ENCODE data around the gene RRBP1. TPM values are rescaled to one million over a fixed set of nuclear protein-coding genes. Genes with fewer than 3 reads are reported as not detected.
A peak's percentile ranks its signal among the peaks of the same experiment; 100 is the strongest.

Gene RRBP1
- total and polyA plus RNA-seq, 2 of the 4 experiments (the other 2 are of a cell fraction): 90.2 to 136 TPM

GRCh38 chr20:17681726-17682102 is 328 bp downstream of the RRBP1 start:
- no TSS peak for BruUV-seq (replicated peaks)

More at GRCh38 chr20:17681726-17682102, 328 bp downstream of the RRBP1 start:
- no peak overlapping the region for H3K4me2 ChIP-seq (ENCODE audit: low read depth, low read length)
- ATAC-seq (ENCODE audit: low read depth) (peak; percentile 2), DNase-seq (no peak)
- intact Hi-C loops (cut with micrococcal nuclease) (loop anchor here (1.0 to 5.0 kb wide), 4 partner anchors 71 to 258 kb away; no protein-coding TSS in a partner anchor), dilution Hi-C loops (cut with HindIII; ENCODE audit: low sequenced_read_pairs, unreplicated experiment) (no loop called here), in situ Hi-C loops (cut with MboI; ENCODE audit: low sequenced_read_pairs) (no loop called here)
- peak overlapping the region; percentile 11; the same call in 1 of the 2 replicates for H3K18ac ChIP-seq (ENCODE audit: low read depth, low read length)
- peak overlapping the region; percentile 96 for H3K4me3 ChIP-seq (ENCODE audit: insufficient read depth, low read depth, low read length)
- H3K23ac ChIP-seq (ENCODE audit: low read depth, low read length): no peak overlapping the region
- H3K9me1 ChIP-seq (ENCODE audit: insufficient read depth, low read length): peaks cover 18% of the 10 kb centered on the region
- TF ChIP-seq SMC3 (IDR thresholded peaks at IDR 0.05; ENCODE audit: low read depth, low read length) (no peak), CHD1 (IDR thresholded peaks at IDR 0.05; ENCODE audit: low read depth, low read length) (no peak), POLR2A (IDR thresholded peaks at IDR 0.05; ENCODE audit: low read depth, low read length) (no peak), FOS (IDR thresholded peaks at IDR 0.05; ENCODE audit: low read depth, low read length) (no peak), RAD21 (IDR thresholded peaks at IDR 0.05; ENCODE audit: low read length) (no peak), BHLHE40 (IDR thresholded peaks at IDR 0.05; ENCODE audit: low read depth, low read length) (no peak), NFE2L2 (IDR thresholded peaks at IDR 0.05; ENCODE audit: low read depth, low read length) (no peak), CTCF (conservative IDR thresholded peaks at IDR 0.05; ENCODE audit: low read depth, low read length) (no peak), ELK1 (IDR thresholded peaks at IDR 0.05; ENCODE audit: borderline replicate concordance, low read depth, low read length) (no peak), MXI1 (IDR thresholded peaks at IDR 0.05; ENCODE audit: borderline replicate concordance, low read depth, low read length) (no peak), MAFK (IDR thresholded peaks at IDR 0.05; ENCODE audit: low read depth, low read length) (no peak), RFX5 (IDR thresholded peaks at IDR 0.05; ENCODE audit: low read depth, low read length) (no peak), MAZ (IDR thresholded peaks at IDR 0.05; ENCODE audit: borderline replicate concordance, low read depth, low read length) (no peak), USF2 (IDR thresholded peaks at IDR 0.05; ENCODE audit: low read depth, low read length) (no peak), CEBPB (IDR thresholded peaks at IDR 0.05; ENCODE audit: low read depth, low read length) (no peak), RCOR1 (IDR thresholded peaks at IDR 0.05; ENCODE audit: insufficient replicate concordance, low read length) (no peak)
- peaks cover 4% of the 10 kb centered on the region for H3K9me3 ChIP-seq (ENCODE audit: control insufficient read depth, insufficient read depth, low read length)
- peaks cover 43% of the 10 kb centered on the region for H4K20me1 ChIP-seq (ENCODE audit: insufficient read depth, low read length)
- POLR2A ChIA-PET (ENCODE audit: unreplicated experiment): interaction anchor here (0.7 to 2.0 kb wide), 7 partner anchors 10 to 214 kb away, joined by 3 to 5 read pairs (median 4); no protein-coding TSS in a partner anchor
- peak overlapping the region; percentile 87 for H3K4ac ChIP-seq (ENCODE audit: low read depth, low read length)
- no peak overlapping the region; the same call in none of the 2 replicates for H2AK5ac ChIP-seq (ENCODE audit: low read depth, low read length)
- peaks cover 21% of the 10 kb centered on the region for H3K36me3 ChIP-seq (ENCODE audit: control insufficient read depth, insufficient read depth, low read length)
- CTCF ChIA-PET: interaction anchor here (0.7 to 2.2 kb wide), 10 partner anchors 29 to 217 kb away, joined by 3 to 8 read pairs (median 4); no protein-coding TSS in a partner anchor
- peak overlapping the region; percentile 93 for H2AFZ ChIP-seq (replicated peaks; ENCODE audit: low read length, poor library complexity)
- 1% methylated on average over 23 of the region's 65 CpGs; no CpG with 5 or more reads in 1 of the 2 experiments for WGBS, 2 experiments (ENCODE audit: extremely low coverage in 2 of 2, insufficient read length in 1 of 2)
- peaks cover 0 to 28% of the 10 kb centered on the region in 2 experiments; a peak in 2 of 4 replicates for H3K79me1 ChIP-seq (ENCODE audit: low read depth in 1 of 2, low read length in 2 of 2)
- peak overlapping the region in 1 of 2 experiments; percentile 68; a peak in 1 of 4 replicates for H4K8ac ChIP-seq (ENCODE audit: low read depth in 2 of 2, low read length in 2 of 2)
- H3K9ac ChIP-seq (ENCODE audit: low read depth, low read length): peak overlapping the region; percentile 86
- H3K4me1 ChIP-seq (ENCODE audit: control insufficient read depth, insufficient read depth, low read length): peaks cover 15% of the 10 kb centered on the region
- no peak overlapping the region for H2BK20ac ChIP-seq (ENCODE audit: low read depth, low read length)
- peak overlapping the region; percentile 53 for H3K56ac ChIP-seq (ENCODE audit: extremely low read depth, insufficient read depth, low read length)
- peak overlapping the region; percentile 90 for H2BK5ac ChIP-seq (ENCODE audit: low read depth, low read length, poor library complexity, severe bottlenecking)
- no peak overlapping the region; the same call in 1 of the 2 replicates for H4K5ac ChIP-seq (ENCODE audit: low read depth, low read length)
- no peak overlapping the region for H2BK15ac ChIP-seq (ENCODE audit: low read depth, low read length)
- peak overlapping the region; percentile 99 for H2AK9ac ChIP-seq (replicated peaks; ENCODE audit: low read depth, low read length, poor library complexity)
- peak overlapping the region; percentile 48; the same call in 1 of the 2 replicates for H4K91ac ChIP-seq (ENCODE audit: insufficient read depth, low read depth, low read length)
- peaks cover 4% of the 10 kb centered on the region for H3K27me3 ChIP-seq (ENCODE audit: control insufficient read depth, insufficient read depth, low read length)
- no peak overlapping the region for H2BK120ac ChIP-seq (ENCODE audit: low read depth, low read length)
- H3K27ac ChIP-seq (ENCODE audit: insufficient read depth, low read length): peak overlapping the region; percentile 94
- H3K14ac ChIP-seq (replicated peaks; ENCODE audit: low read depth, low read length): 0 out of 2 replicates have a peak overlapping the region, but pooled peaks have one; percentile 55
